Fibroblast of skin of left biceps (primary cell): ENCODE data around the gene RAB5A.
A peak's percentile ranks its signal among the peaks of the same experiment; 100 is the strongest.
"Not testable (repeated sequence)": the region's sequence is repeated elsewhere in the genome, so short reads cannot be mapped to it uniquely, and the experiment has no call there.

ENCODE experiments used
- DNase-seq, 2 experiments: peaks; one replicate each; pipeline ENCODE4 v3.0.0-alpha.2; 2013; ENCODE audit warnings: low read depth in 2 of 2

The RAB5A gene

DNA sequence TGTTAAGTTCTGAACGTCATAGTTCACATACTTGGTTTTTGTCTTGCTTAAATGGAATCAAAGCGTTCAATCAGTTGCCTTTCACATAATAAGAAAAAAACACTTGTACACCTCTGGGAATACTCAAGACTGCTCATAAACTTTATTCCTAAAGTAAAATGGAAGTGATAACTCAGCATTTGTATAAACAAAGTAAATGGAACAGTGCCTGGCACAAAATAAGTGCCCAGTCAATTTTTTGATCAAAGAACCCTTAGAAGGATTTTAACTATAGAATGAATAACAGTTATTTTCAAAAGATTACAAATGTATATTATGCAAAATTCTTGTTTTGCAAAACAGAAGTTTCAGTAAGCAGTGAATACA is 1.3 kb downstream of the RAB5A start:
- DNase-seq, result no peak

DNA sequence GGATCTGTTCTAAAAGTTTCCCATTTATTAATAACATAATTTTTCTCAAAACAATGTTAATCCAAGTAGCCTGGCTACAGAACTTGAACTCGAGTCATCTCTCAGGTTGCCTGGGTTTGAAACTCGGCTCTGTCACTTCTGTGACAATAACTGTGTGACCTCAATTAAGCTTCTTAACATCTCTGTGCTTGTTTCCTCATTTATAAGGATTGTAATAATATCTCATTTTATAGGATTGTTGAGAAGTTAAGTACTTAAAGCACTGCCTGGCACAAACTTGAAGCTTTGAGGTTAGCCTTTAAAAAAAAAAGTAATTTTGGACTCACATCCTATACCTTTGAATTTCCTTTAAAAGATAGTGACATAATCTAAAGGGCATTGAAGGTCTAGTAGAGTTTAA is 3.4 kb downstream of the RAB5A start:
- DNase-seq, result no peak

DNA sequence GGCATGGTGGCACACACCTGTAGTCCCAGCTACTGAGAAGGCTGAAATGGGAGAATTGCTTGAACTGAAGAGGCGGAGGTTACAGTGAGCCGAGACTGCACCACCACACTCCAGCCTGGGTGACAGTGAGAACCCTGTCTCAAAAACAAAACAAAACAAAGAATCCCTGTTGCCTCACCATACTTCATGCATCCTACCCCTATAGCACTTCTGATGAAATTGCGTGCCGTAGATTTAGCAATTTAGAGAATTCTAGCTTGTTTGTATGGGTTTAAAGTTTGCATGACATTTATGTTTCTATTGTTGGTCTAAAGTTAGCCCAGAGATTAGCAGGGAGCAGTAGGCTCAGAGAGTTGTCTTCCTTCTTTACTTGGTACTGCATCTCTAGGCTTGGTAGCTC is 7.8 kb downstream of the RAB5A start:
- DNase-seq, result no peak

DNA sequence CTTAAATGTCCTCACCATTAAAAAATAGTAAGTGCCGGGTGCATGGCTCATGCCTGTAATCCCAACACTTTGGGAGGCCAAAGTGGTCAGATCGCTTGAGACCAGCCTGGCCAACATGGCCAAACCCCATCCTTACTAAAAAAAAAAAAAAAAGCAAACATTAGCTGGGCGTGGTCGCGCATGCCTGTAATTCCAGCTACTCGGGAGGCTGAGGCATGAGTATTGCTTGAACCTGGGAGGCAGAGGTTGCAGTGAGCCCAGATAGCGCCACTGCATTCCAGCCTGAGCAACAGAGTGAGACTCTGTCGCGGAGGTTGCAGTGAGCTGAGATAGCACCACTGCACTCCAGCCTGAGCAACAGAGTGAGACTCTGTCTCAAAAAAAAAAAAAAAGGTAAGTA is 10.5 kb downstream of the RAB5A start:
- not testable (repeated sequence) for DNase-seq

DNA sequence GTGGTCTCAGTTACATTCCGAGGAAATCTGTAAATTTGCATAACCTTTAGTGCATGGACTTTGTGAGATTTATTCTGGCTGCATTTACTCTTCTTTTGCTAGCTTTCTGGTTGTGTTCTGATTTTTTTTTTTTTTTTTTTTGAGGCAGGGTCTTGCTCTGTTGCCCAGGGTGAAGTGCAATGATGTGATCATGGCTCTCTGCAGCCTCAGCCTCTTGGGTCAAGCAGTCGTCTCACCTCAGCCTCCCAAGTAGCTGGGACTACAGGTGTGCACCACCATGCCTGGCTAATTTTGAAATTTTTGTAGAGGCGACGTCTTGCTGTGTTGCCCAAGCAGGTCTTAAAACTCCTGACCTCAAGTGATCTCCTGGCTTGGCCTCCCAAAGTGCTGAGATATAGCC is 12.6 kb downstream of the RAB5A start:
- no peak for DNase-seq

DNA sequence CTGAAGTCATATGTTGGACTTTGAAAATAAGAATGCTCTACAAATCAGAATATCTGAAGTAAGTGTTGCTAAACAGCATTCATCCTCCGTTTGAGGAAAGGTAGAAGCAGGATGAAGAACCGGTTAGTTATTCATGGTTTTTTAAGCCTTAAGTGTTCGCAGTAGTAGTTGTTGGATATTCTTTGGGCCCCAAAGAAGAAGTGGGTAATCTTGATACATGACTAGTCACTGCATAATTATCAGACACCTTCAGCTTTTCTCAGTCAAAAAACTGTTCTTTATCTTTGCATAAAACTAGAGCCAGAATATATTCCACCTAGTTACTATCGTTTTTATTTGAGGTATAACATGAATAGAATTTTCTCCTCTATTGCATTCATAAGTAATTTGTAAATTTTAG is 13.8 kb downstream of the RAB5A start:
- no peak for DNase-seq

DNA sequence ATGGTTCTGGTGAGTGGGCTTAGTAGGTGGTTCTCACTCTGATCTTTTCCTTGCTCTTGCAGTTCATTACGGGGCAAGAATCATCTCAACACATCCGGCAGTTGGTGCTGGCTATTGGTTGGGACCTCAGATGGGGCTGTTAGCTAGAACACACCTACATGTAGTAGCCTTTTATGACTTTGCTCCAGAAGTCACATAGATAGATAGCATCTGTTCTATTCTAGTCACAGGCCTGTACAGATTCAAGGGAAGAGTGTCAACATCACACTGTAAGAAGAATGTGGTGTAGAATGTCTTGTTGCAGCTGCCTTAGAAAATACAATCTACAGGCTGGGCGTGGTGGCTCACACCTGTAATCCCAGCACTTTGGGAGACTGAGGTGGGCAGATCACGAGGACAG is 15.1 kb downstream of the RAB5A start:
- DNase-seq, result no peak

GRCh38 chr3:19967208-19967607 is 20.3 kb downstream of the RAB5A start:
- no peak for DNase-seq

DNA sequence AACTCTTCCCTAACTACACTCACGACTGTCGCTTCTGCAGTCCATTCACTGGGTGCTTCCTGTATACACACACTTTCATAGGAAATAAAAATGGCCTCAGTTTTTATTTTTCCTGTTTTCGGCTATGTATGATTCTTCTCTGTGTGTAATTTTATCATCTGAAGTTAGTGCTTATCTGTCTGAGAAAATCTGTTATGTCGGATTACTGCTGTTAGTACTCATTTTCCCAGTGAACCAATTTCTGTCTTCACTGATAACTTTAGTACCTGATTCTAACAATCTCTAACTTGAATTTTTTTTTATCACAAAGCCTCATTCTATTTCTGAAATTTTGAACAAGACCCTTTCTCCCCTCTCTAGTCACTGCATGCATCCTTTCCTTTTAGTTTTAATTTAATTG is 20.9 kb downstream of the RAB5A start:
- no peak for DNase-seq

- DNase-seq, result no peak
Measured at GRCh38 chr3:19970327-19970726, 23.4 kb downstream of the RAB5A start.

- peak; percentile 20 to 28 for DNase-seq
Measured at GRCh38 chr3:19972054-19972453, 25.2 kb downstream of the RAB5A start.

DNA sequence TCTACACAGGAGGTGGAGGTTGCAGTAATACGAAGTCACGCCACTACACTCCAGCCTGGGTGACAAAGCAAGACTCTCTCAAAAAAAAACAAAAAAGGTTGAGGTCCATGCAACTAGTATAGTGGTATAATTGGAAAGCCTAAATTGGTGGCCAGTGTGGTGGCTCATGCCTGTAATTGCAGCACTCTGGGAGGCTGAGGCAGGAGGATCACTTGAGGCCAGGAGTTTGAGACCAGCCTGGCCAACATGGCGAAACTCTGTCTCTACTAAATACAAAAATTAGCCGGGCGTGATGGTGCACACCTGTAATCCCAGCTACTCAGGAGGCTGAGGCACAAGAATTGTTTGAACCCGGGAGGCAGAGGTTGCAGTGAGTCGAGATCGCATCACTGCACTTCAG is 42.0 kb downstream of the RAB5A start:
- not testable (repeated sequence) for DNase-seq

DNA sequence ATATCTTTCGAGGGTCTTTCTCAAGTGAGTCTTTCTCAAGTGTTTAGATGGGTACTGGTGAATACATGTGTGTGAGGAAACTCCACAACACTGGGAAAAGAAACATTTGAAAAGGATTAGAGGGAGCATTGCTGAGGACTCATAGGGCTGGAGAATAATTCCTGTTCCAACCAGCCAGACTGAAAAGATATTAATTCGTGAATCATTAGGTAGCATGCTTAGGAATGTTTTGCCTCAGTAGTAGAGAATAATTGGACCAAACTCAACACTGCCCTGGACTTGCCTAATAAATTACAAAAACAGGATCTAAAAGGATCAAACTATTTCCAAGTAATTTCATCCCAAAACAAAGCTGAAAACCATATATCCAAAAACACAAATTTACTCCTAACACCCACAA is 47.9 kb downstream of the RAB5A start:
- no peak for DNase-seq

- no peak for DNase-seq
Measured at GRCh38 chr3:19997502-19997901, 50.6 kb downstream of the RAB5A start.

- DNase-seq, result no peak
Measured at GRCh38 chr3:20001932-20002331, 55.0 kb downstream of the RAB5A start.

- DNase-seq, result no peak
Measured at GRCh38 chr3:20007960-20008359, 61.1 kb downstream of the RAB5A start.

DNA sequence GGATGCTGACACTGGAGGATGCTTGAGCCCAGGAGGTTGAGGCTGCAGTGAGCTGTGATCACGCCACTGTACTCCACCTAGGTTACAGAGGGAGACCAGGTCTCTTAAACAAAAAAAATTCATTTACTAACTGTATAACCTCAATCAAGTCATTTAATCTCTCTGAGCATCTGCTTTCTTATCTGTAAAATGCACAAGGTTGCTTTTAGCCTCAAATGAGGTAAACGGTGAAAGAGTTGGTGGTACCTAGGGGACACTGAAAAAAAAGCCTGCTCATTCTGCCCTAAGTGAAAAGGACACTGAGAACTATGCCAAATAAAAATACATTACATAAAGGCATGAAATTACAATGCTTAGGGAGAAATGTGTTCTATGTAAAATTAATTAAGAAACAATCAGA is 61.7 kb downstream of the RAB5A start:
- no peak for DNase-seq

- no peak for DNase-seq
Measured at GRCh38 chr3:20012164-20012563, 65.3 kb downstream of the RAB5A start, which contains the start of gene PP2D1. Gene PP2D1, minus strand, starts transcription at chr3:20012264. Its CDS starts 192 bp downstream, at chr3:20012072.

- no peak for DNase-seq
Measured at GRCh38 chr3:20013396-20013795, 66.5 kb downstream of the RAB5A start.

GRCh38 chr3:20015525-20015924 is 68.6 kb downstream of the RAB5A start:
- DNase-seq, result no peak

- not testable (repeated sequence) for DNase-seq
Measured at GRCh38 chr3:20016076-20016475, 69.2 kb downstream of the RAB5A start.

DNA sequence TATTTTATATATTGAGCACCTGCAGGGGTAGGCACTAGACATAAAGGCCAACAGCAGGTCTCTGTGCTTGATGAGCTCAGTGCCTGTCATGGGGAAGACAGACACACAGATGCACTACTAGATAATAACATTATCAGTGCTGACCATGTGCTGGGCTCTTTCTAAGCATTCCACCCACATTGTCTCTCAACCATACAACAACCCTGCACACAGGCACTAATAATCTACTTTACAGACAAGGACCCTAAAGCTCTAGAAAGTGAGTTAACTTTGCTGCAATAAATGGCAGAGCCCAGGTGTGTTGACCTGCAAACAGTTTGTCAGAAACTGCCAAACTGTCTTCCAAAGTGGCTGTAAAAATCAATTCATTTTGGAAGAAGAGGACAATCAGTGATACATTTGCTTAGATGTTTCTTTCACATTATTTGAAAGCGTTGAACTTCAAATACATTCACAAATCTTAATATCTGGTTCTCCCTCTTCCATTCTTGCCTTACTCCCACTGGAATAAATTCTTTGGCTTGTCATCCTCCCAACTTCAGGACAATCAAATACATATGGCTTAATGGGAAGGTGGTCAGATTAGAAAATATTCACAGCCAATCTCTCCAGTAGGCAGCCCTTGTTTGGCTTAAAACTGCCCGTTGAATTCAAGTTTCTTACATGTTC is 76.2 kb downstream of the RAB5A start:
- no peak for DNase-seq

DNA sequence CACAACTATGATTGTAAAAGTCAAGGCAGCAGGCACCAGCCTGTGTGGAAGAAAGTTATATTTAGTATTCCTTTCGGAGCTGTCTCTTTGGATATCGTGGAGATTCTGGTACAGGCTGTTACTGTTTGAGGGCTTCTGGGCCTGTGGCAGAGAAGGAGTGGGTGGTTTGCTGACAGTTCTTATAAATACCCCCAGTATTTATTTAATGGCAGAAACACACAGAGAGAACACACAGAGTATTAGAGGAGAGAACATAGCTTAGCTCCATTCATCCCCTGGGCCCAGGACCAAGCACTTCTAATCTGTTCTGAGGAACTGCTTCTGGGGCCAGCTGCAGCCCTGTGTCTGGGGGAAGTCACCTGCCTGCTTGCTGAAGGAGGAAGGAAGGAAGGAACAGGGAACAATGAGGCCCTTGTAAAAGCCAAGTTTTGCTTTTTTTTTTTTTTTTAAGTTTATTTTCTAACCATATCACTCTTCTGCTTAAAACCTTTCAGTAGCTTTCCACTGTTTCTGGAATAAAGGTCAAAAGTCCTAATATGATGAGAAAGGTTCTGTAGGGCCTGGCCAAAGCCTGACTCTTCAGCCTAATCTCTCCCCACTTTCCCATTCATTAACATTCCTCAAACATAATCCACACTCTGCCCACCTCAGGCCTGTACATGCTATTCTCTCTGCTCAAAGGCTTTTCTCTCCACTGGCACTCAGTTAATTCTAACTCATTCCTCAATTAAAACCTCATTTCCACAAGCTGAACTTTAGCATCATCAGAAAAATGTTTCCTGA is 76.9 kb downstream of the RAB5A start:
- DNase-seq, result no peak

- no peak for DNase-seq
Measured at GRCh38 chr3:20027136-20027535, 80.2 kb downstream of the RAB5A start.
